HG03432 (cell line): ENCODE results near the gene SDF2L1.
"Not testable (repeated sequence)": the region's sequence is repeated elsewhere in the genome, so short reads cannot be mapped to it uniquely, and the experiment has no call there.

Source experiments
- ATAC-seq: cut with Tn5 transposase; IDR thresholded peaks from one replicate; pipeline ENCODE4 v1.9.1; 2021; ENCODE audit warnings: mild to moderate bottlenecking, moderate library complexity; ENCODE audit not compliant: unreplicated experiment

The SDF2L1 gene

DNA sequence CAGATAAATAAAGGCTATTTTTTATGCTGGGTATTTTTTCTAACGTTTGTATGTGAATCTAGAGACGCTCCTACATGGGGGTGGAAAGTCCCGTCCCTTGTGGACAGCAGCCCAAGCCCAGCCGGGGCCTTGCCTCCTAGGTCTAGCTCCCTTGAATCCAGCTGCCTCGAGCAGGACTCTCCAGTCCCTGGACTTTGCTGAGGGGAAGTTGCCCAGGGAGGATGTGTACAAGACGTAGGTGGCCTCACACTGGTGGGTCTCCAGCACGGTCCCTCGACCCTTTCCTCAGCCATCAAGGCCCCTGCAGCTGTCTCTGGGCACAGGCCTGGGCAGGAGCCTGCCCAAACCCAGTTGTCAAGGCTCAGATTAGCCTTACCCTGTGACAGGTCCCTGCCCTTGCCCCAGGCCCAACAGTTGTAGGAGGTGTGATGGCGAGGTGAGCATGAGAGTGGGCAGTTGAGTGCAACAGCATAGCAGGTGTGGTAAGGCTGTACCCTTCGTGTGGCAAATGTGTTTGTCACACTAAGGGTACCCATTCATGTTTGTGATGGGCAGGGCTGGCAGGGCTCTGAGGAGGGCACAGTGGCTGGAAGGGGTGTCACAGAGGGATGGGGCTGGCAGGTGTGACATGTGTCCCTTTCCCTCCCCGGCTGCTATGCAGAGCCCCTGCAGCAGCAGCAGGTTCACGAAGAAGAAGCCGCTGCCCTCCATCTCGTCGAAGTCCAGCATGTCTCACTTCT is 6.2 kb upstream of the SDF2L1 start:
- ATAC-seq = no peak

DNA sequence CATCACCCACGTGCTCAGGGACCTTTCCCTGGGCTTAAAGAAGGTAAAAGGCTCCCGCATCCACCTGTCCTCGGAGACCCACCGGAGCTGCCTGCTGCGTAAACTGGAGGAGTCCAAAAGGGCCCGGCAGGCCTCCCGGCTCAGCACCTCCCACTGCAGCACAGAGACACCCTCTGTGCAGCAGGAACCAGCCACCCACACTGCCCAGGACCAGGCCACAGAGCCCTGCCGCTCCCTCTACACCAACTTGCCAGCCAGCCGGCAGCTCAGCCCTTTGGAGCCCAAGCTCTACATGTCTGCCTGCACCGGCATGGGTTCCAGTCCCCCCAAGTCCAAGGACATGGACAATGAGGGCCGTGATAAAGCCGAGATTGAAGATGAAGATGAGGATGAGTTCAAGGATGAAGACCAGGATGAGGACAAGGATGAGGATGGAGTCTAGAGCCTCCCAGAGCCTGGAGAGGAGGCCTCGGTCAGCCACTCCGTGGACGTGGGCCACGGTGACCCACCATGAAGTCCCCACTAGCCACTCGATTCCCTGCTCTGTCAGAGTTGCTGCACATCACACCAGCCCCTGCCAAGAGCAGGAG is 5.4 kb upstream of the SDF2L1 start:
- no peak for ATAC-seq

DNA sequence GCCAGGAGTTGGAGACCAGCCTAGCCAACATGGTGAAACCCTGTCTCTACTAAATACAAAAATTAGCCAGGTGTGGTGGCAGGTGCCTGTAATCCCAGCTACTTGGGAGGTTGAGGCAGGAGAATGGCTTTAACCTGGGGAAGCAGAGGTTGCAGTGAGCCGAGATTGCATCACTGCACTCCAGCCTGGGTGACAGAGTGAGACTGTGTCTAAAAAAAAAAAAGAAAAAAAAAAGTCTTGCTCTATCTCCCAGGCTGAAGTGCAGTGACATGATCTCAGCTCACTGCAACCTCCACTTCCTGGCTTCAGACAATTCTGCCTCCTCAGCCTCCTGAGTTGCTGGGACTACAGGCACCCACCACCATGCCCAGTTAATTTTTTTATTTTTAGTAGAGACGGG is 4.7 kb upstream of the SDF2L1 start:
- not testable (repeated sequence) for ATAC-seq

DNA sequence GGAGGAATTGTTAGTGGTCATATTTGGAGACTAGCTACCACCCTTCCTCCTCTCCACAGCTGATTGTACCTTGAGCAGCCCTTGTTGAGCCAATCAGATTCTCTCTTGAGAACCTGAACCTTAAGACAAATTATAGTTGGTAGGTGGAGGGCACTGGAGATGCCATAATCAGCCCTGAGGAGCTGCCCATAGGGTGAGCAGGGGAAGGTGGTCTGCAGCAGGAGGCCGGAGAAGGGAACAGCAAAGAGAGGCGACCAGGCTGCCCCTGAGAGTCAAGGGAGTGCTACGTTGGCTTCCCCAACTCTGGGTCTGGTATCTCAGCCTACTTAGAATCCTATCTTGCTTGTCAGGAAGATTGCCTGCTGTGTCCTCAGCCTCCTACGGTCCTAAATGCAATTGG is 2.7 kb upstream of the SDF2L1 start:
- ATAC-seq = no peak

DNA sequence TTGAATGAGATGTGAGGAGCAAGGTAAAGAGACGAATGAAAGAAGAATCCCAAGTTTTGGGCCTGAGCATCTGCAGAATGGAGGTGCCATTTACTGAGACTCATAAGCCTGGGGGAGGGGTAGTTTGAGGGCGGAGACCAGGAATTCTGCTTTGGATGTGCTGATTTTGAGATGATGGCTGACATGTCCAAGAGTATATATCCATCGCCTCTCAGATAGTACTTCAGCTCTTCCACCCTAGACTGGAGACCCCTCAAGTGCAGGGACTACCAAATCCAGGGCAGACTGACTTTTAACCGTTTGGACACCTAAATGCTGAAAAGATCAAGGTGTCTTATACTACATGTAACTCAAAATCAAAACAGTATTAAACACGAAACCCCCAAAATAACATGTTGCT is 1.3 kb upstream of the SDF2L1 start:
- no peak for ATAC-seq

DNA sequence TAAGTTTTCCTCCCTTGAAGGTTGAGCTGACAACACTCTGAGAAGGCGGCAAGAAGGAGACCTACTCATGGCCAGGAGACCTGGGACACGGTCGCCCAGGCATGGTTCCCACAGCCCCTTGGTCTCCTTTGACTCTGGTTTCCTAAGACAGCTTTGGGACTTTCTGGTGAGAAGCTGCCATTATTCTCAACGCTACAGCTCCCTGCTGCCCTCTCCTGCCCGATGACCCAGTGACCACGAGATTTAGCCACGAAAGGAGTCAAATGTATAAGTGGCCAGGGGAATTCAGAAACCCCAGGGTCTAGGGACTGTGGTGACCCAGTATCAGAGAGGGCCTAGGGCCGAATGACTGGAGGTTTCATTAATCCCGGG is 699 bp upstream of the SDF2L1 start:
- ATAC-seq = peak; percentile 2

DNA sequence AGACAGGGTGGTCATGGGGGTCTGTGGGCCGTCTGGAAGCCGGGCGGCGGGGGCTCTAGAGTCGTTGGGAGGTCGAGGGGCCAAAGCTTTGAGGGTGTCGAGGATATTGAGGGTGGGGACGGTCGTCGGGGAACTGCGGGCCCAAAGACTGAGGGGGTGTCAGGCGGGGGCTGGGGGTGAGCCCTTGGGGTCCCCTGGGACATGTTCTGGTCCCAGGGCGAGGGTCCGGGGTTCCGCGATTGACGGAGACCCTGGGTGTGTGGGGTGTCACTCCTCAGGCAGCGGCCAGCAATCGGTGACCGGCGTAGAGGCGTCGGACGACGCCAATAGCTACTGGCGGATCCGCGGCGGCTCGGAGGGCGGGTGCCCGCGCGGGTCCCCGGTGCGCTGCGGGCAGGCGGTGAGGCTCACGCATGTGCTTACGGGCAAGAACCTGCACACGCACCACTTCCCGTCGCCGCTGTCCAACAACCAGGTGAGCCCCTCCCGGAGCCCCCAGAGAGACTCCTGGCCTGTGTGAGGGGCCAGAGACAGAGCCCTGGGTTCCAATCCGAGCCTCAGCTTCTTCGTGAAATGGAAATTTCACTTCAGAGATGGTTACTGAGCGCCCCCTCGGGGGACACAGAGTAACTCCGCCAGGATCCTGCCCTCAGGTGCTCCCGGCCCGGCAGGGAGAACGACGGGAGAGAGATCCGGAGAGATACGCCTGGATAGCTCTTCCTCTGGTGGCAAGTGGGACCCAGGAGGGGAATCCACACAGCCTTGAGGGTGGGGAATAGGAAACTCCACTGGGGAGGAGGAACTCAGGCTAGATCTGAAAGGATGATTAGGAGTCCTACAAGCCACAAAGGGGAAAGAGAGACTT is 714 bp downstream of the SDF2L1 start:
- ATAC-seq = no peak

DNA sequence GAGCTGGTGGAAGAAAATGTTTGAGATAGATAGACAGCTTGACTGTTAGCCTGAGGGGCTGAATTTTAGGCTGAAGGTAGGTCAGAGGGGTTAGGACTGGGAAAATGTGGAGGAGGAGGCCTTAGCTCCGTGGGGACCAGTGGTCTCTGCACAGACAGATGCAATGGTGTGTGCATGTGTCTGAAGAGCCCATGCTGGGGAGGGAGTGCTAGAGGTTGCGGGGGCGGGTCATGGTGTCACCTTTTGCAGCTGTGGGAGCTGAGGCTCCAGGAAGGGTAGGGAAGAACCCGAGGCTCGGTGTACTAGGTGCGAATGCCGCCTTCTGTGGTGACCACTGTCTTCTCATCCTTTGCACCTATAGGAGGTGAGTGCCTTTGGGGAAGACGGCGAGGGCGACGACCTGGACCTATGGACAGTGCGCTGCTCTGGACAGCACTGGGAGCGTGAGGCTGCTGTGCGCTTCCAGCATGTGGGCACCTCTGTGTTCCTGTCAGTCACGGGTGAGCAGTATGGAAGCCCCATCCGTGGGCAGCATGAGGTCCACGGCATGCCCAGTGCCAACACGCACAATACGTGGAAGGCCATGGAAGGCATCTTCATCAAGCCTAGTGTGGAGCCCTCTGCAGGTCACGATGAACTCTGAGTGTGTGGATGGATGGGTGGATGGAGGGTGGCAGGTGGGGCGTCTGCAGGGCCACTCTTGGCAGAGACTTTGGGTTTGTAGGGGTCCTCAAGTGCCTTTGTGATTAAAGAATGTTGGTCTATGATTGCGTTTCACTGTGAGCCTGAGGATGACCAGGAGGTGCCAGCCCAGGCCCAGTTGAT is 1.6 kb downstream of the SDF2L1 start:
- no peak for ATAC-seq

DNA sequence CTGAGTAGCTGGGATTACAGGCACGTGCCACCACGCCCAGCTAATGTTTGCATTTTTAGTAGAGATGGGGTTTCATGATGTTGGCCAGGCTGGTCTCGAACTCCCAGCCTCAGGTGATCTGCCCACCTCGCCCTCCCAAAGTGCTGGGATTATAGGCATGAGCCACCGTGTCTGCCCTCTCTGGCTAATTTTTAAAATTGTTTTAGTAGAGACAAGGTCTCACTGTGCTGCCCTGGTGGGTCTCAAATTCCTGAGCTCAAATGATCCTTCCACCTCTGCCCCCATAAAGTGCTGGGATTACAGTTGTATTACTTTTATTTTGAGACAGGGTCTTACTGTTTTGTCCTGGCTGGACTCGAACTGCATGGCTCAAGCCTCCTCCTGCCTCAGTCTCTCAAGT is 3.4 kb downstream of the SDF2L1 start:
- ATAC-seq = not testable (repeated sequence)

DNA sequence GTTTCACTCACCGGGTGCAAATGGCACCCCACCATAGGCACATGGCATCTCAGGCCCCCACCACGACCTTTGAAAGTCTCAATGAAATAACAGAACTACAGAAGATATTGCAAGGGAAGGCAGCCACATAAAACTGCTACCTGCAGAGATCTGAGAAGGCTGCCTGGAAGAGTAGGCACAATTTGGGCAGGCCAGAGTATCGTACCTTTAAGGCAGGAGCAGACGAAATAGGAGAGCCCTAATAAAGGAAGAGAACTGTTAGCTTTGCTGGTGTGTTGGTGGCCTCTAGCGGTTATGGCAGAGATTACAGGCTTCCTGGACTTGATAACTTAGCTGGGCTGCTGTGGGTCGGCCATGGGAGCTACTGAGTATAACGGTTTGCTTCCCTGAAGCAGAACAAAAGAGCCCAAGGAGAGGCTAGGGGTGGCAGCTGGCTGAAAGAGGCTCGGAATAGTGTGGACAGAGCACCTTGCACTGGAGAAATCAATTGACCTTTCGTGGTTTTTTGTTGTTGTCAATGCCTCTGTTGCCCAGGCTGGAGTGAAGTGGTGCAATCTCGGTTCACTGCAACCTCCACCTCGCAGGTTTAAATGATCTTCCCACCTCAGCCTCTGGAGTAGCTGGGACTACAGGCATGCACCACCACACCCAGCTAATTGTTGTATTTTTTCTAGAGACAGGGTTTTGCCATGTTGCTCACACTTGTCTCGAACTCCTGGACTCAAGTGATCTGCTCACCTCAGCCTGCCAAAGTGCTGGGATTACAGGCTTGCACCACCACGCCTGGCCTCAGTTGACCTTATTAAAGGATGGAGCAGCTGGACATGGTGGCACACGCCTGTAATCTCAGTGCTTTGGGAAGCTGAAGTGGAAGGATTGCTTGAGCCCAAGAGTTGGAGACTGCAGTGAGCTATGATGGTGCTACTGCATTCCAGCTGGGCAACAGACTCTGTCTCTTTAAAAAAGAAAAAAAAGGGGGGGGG is 4.8 kb downstream of the SDF2L1 start:
- ATAC-seq = no peak

DNA sequence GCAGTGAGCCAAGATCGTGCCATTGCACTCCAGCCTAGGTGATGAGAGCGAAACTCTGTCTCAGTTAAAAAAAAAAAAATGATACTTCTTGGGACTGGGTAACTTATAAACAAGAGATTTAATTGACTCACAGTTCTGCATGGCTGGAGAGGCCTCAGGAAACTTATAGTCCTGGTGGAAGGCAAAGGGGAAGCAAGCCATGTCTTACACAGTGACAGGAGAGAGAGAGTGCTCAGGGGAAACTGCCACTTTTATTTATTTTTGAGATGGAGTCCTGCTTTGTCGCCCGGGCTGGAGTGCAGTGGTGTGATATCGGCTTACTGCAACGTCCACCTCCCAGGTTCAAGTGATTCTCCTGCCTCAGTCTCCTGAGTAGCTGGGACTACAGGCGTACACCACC is 8.2 kb downstream of the SDF2L1 start:
- ATAC-seq = no peak

DNA sequence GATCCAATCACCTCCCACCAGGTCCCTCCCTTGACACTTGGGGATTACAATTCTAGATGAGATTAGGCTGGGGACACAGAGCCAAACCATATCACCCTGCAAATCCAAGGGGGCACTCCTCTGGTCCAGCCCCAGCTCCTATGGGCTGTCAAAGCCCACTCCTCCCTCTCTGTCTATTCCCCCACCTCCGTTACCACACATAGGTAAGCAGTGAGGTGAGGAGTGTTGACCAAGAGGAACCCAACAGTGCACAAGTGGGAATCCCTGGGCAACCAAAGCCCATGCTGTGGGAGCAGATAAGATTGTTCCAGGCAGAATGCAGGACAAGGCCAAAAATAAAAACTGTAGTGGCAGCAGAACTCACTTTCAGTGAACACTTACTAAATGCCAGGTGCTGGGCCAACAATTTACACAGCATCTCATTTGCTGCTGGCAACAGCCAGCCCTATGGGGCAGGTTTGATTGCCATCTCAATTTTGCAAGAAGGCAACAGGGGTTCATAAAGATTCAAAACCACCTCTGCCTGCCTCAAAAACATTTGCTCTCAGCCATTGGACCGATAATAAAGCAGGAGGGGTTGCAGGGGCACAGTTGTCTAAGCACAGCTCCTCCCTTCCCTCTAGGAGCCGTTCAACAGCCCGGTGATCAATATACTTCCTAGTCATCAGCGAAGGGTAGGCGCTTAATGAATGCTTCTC is 8.9 kb downstream of the SDF2L1 start:
- ATAC-seq = no peak

DNA sequence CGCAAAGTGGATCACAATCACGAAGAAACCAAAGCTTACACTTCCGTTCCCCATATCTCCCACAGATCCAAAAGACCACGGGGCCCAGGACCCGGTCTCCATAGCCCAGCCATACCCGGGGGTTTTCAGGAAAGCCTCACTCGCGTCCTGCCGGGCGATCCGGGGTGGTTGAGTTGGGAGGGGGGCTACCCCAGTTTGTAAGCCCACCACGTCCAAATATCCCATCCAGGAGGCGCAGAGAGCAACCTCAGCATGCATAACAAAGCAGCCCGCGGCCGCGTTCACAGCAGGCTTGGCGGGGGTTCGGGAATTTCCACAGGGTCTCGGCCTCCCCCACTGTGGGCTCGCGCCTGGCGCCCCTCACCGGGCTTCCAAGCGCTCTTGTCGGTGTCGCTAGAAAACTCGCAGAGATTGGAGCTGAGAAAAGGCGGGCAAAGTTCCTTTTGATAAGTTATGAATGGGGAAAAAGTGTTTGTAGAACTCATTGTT is 9.5 kb downstream of the SDF2L1 start:
- ATAC-seq = peak; percentile 34

DNA sequence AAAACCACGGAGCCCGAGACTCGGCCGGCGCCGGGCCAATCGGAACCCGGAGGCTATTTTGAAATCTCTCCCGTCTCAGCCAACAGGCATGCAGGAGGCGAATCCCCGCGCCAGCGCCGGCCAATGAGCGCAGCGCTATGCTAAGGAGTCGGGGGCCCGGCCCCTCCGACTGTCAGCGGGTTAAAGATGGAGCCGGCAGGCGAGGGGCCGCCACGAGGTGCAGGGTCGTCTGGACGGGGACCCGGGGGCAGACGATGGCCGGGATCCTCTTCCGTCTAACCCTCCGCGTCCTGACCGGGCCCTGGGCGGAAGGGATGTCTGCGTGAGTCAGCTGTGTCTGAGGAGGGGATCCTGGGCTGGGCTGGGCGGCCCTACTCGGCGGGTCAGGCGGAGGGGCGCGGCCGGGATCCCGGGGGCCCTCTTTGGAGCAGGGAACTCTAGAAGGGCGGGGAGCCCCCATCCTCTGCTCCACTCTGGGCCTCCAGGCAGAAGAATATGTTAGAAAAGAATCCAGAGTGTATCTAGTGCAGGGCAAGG is 10.0 kb downstream of the SDF2L1 start:
- ATAC-seq = peak; percentile 87

DNA sequence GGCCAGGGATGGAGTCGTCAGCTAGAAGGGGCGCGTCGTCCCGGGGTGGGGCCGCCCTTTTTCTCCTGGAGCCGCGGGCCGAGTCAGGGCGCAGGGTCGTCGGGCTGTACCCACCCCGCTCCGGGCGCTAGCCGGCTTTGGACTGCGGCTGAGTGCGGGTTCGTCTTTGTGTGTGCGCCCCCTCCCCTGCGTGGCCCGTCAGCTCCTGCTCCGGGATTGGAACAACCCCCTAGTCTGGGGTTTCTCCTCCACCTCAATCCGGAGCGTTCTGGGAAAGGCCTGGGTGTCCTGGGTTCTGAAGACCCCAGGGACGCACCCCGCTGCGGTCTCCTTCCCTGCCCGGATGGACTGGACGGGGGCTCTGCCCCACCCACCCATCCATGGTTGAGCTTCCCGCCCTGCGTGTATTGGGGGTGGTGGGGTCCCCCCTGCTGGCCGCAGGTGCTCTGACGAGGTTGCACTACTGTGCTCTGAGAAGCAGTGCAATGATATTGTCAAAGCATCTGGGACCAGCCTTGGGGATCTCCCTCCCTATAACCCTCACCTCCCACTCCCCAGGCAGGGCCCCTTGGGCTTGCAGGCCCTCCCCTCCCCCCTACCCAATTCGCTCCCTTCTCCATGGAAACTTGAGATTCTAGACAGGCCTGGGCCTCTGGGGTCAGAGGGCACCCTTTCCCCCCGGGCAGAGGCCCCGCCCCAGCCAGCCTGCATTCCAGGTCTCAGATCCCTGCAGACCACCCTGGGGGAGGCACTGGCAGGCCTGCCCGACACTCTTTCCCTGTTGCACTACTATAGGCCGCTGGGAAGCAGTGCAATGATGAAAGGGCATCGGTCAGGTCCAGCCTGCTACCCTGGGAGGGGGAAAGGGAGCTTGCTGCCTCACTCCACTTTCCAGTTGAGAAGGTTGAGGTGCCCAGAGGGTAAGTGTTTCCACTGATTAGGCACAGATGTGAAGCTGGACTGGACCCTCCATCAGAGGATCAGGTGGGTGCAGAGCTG is 10.7 kb downstream of the SDF2L1 start:
- peak; percentile 3 for ATAC-seq

DNA sequence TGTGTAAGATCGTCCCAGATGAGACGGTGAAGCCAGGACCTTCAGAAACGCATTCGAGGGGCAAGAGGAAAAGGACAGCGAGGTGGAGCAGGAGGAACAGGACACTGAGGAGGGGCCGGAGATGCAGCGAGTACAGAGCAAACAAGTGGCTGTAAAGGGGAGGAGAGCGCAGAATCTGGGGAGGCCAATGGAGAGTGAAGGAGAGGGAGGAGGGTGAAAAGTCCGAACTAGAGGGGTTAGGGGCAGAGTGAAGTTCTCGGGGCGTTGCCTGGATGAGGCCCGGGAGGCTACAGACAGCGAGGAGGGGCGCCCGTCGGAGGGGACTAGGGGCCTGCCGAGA is 14.9 kb downstream of the SDF2L1 start:
- ATAC-seq = no peak

DNA sequence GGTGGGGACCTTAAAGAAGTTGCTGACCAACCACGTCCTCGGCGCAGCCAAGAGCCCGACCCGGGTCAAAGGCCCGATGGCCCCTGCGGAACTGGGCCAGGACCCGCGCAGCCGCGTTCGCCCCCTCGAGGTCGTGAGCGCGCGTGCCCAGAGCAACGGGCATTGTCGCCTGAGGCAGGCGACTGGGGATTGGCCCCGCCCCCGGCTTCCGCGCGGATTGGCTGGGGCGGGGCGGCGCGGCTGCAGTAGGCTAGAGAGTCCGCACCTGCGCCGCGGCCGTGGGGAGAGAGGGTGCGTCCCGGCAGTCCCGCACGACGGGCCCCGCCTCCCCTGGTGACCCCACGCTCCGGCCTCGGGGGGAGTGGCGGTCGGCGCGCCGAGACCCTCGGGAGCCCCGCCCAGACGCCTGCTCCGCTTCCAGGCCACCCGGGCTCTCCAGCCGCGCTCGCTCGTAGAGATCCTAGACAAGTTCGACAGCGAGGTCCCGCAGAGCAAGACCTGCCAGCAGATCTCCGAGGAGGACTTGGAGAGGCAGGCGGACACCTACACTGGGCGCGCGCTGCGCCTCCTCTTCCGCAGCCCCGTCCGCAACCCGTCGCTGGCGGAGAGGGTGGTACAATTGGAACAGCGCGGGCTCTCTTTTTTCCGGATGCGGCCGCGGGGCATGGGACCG is 15.4 kb downstream of the SDF2L1 start:
- peak; percentile 78 for ATAC-seq
